ENCODE measurements around the gene SP110.

Gene SP110

DNA sequence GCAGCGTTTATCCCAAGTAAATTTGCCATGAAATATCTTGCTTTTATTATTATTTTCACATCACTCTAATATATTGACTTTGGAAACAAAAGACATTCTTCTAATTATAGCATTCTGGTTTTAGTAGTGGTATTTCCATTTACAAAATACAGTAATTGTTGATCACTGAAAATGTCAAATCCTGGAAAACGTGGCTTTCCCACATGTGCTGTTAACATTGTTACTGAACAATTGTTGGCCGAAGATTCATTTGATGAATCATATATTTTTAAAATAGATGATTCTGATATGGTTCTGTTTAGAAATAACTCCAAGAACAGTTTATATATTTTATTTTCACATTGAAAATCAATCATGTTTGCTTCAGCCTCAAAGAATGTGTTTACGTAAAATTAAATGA lies 38.7 kb upstream of the SP110 start:
- Histone ChIP-seq H3K36me3 (ENCODE audit: insufficient read depth, insufficient read length, low read length) (no peaks in the 10 kb centered on the region), H3K27me3 (ENCODE audit: insufficient read depth, insufficient read length) (no peaks in the 10 kb centered on the region), H3K9ac (ENCODE audit: insufficient read length, low read depth) (no peak overlapping the region), H3K9me3 (ENCODE audit: insufficient read depth, low read length) (no peaks in the 10 kb centered on the region), H3K4me3 (ENCODE audit: insufficient read length, low read depth) (no peak overlapping the region), H3K4me1 (ENCODE audit: insufficient read depth, insufficient read length) (no peaks in the 10 kb centered on the region)
- TF ChIP-seq YY1 (IDR thresholded peaks at IDR 0.05; ENCODE audit: insufficient read depth, insufficient read length) (no peak), ZNF274 (IDR thresholded peaks at IDR 0.05; ENCODE audit: low read depth, low read length) (no peak), SUZ12 (IDR thresholded peaks at IDR 0.05; ENCODE audit: extremely low read depth, insufficient read depth, insufficient read length) (no peak)
- DNase-seq (ENCODE audit: low read depth, low spot score), result no peak

DNA sequence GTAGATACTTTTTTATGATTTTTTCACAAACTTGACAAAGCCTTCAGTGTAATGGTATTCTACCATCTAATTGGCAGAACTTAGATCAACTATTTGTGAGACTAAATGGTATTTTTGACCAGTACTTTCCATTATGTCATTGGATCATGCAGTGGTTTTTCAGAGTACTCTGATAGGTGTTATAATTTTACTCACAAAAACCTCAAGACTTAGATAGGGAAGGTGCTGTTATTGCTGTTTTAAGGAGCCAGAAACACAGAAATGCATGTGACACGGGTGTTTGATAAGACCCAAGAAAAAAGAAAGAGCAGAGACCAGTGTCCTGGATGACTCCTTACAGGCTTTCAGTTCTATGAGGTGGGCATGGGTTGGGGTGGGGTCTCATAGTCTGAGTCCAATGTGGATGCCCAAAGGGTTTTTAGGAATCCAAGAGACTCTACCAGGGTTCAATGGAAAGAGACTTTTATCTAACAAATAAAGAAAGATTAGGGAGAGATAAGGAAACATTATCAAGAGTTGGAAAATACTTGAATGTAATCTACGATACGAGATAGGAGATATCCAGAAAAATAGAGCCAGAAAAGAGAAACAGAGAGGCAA lies 37.0 kb upstream of the SP110 start:
- H3K9ac ChIP-seq (ENCODE audit: insufficient read length, low read depth), result no peak overlapping the region
- H3K4me3 ChIP-seq (ENCODE audit: insufficient read length, low read depth), result no peak overlapping the region
- H3K4me1 ChIP-seq (ENCODE audit: insufficient read depth, insufficient read length), result no peaks in the 10 kb centered on the region
- no peak for DNase-seq (ENCODE audit: low read depth, low spot score)
- H3K36me3 ChIP-seq (ENCODE audit: insufficient read depth, insufficient read length, low read length), result no peaks in the 10 kb centered on the region
- TF ChIP-seq SUZ12 (IDR thresholded peaks at IDR 0.05; ENCODE audit: extremely low read depth, insufficient read depth, insufficient read length) (no peak), ZNF274 (IDR thresholded peaks at IDR 0.05; ENCODE audit: low read depth, low read length) (no peak), YY1 (IDR thresholded peaks at IDR 0.05; ENCODE audit: insufficient read depth, insufficient read length) (no peak)
- no peaks in the 10 kb centered on the region for H3K27me3 ChIP-seq (ENCODE audit: insufficient read depth, insufficient read length)
- H3K9me3 ChIP-seq (ENCODE audit: insufficient read depth, low read length), result no peaks in the 10 kb centered on the region

DNA sequence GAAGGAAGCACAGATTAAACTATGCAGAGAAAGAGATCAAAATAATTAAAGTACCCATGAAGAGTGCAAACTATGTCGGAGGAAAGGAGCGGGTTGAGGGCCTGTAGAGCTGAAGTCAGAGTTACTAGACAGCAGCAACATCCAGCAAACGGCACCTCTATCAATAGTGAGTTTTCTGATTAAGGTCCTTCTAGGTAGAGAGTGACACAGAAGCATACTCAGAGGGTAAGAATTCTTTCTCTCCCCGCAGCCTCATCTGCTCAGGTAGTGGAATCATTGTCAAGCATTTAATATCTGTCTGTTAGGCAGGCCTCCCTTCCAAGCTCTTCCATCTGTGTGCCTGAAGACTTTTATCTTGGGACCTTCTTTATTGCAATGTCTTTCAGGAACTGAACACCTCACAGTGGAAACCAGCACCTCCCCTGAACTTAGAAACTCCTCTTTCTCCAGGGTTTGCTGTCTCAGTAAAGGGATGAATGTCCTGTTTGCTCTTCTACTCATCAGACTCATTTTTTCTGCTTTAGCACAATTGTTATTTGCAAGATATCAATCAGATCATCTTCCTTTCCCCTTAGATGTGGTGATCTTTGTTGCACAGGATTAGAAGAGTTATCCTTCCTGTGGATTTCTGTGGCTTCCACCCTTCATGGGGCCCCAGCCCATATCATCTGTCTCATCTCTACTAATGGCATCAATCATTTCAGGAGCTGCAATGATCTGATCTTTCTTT lies 34.5 kb upstream of the SP110 start:
- TF ChIP-seq SUZ12 (IDR thresholded peaks at IDR 0.05; ENCODE audit: extremely low read depth, insufficient read depth, insufficient read length) (no peak), ZNF274 (IDR thresholded peaks at IDR 0.05; ENCODE audit: low read depth, low read length) (no peak), YY1 (IDR thresholded peaks at IDR 0.05; ENCODE audit: insufficient read depth, insufficient read length) (no peak)
- no peak overlapping the region for H3K4me3 ChIP-seq (ENCODE audit: insufficient read length, low read depth)
- no peaks in the 10 kb centered on the region for H3K9me3 ChIP-seq (ENCODE audit: insufficient read depth, low read length)
- no peak for DNase-seq (ENCODE audit: low read depth, low spot score)
- no peaks in the 10 kb centered on the region for H3K36me3 ChIP-seq (ENCODE audit: insufficient read depth, insufficient read length, low read length)
- no peaks in the 10 kb centered on the region for H3K4me1 ChIP-seq (ENCODE audit: insufficient read depth, insufficient read length)
- H3K27me3 ChIP-seq (ENCODE audit: insufficient read depth, insufficient read length), result no peaks in the 10 kb centered on the region
- no peak overlapping the region for H3K9ac ChIP-seq (ENCODE audit: insufficient read length, low read depth)

DNA sequence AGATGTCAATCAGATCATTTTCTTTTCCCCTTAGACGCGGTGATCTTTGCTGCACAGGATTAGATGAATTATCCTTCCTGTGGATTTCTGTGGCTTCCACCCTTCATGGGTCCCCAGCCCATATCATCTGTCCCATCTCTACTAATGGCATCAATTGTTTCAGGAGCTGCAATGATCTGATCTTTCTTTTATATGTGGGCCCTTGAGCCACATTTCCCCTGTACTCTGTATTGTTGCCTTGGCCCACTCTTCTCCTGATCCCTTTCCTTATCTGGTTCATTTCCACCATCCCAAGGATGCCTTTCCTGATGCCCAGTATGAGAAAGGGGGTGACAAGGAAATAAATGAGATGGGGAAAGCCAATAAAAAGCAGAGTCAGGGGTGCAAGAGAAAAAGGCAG lies 30.4 kb upstream of the SP110 start:
- TF ChIP-seq YY1 (IDR thresholded peaks at IDR 0.05; ENCODE audit: insufficient read depth, insufficient read length) (no peak), ZNF274 (IDR thresholded peaks at IDR 0.05; ENCODE audit: low read depth, low read length) (no peak), SUZ12 (IDR thresholded peaks at IDR 0.05; ENCODE audit: extremely low read depth, insufficient read depth, insufficient read length) (no peak)
- Histone ChIP-seq H3K9ac (ENCODE audit: insufficient read length, low read depth) (no peak overlapping the region), H3K9me3 (ENCODE audit: insufficient read depth, low read length) (no peaks in the 10 kb centered on the region), H3K27me3 (ENCODE audit: insufficient read depth, insufficient read length) (no peaks in the 10 kb centered on the region), H3K4me3 (ENCODE audit: insufficient read length, low read depth) (no peak overlapping the region), H3K4me1 (ENCODE audit: insufficient read depth, insufficient read length) (no peaks in the 10 kb centered on the region), H3K36me3 (ENCODE audit: insufficient read depth, insufficient read length, low read length) (no peaks in the 10 kb centered on the region)
- DNase-seq (ENCODE audit: low read depth, low spot score), result no peak

DNA sequence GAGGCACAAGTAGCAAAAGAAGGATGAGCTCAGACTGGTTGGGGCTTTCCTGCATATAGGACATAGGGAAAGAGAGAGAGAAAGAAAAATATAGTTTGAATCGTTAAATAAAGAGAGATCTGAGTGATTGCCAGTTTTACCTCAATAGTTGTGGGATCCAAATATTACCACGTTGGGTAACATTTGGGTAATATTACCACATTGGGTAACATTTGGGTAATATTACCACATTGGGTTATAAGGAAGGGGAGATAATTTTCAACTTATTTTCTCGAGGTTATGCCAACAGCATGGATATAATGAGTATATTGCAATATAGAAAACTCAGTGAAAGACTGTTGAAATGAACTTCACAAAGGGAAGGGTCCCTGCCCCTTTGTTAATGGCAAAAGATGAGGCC lies 26.4 kb upstream of the SP110 start:
- Histone ChIP-seq H3K4me3 (ENCODE audit: insufficient read length, low read depth) (no peak overlapping the region), H3K9me3 (ENCODE audit: insufficient read depth, low read length) (no peaks in the 10 kb centered on the region), H3K27me3 (ENCODE audit: insufficient read depth, insufficient read length) (no peaks in the 10 kb centered on the region), H3K9ac (ENCODE audit: insufficient read length, low read depth) (no peak overlapping the region), H3K36me3 (ENCODE audit: insufficient read depth, insufficient read length, low read length) (no peaks in the 10 kb centered on the region), H3K4me1 (ENCODE audit: insufficient read depth, insufficient read length) (no peaks in the 10 kb centered on the region)
- no peak for DNase-seq (ENCODE audit: low read depth, low spot score)
- TF ChIP-seq YY1 (IDR thresholded peaks at IDR 0.05; ENCODE audit: insufficient read depth, insufficient read length), result no peak
- TF ChIP-seq ZNF274 (IDR thresholded peaks at IDR 0.05; ENCODE audit: low read depth, low read length), result no peak
- no peak for TF ChIP-seq SUZ12 (IDR thresholded peaks at IDR 0.05; ENCODE audit: extremely low read depth, insufficient read depth, insufficient read length)

DNA sequence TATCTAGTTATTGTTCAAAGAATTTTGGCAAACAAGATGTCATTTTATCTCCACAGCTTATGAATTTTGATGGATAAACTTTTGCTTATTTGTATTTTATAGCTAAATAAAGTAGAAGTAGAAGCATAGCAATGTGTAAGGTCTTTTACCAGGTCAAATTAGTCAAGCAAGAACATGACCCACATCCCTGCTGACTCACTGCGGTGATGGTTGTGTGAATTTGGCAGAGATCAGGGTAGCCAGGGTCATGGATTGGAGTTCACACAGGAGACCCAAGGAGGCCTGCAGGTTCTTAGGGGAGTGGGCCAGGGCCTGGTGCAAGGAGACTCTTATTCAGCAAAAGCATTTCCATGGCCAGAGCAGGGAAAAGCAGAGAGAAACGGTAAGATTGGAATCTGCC lies 24.4 kb upstream of the SP110 start:
- Histone ChIP-seq H3K27me3 (ENCODE audit: insufficient read depth, insufficient read length) (no peaks in the 10 kb centered on the region), H3K9me3 (ENCODE audit: insufficient read depth, low read length) (no peaks in the 10 kb centered on the region), H3K4me3 (ENCODE audit: insufficient read length, low read depth) (no peak overlapping the region), H3K9ac (ENCODE audit: insufficient read length, low read depth) (no peak overlapping the region), H3K4me1 (ENCODE audit: insufficient read depth, insufficient read length) (no peaks in the 10 kb centered on the region), H3K36me3 (ENCODE audit: insufficient read depth, insufficient read length, low read length) (no peaks in the 10 kb centered on the region)
- no peak for DNase-seq (ENCODE audit: low read depth, low spot score)
- no peak for TF ChIP-seq ZNF274 (IDR thresholded peaks at IDR 0.05; ENCODE audit: low read depth, low read length)
- no peak for TF ChIP-seq YY1 (IDR thresholded peaks at IDR 0.05; ENCODE audit: insufficient read depth, insufficient read length)
- TF ChIP-seq SUZ12 (IDR thresholded peaks at IDR 0.05; ENCODE audit: extremely low read depth, insufficient read depth, insufficient read length), result no peak

DNA sequence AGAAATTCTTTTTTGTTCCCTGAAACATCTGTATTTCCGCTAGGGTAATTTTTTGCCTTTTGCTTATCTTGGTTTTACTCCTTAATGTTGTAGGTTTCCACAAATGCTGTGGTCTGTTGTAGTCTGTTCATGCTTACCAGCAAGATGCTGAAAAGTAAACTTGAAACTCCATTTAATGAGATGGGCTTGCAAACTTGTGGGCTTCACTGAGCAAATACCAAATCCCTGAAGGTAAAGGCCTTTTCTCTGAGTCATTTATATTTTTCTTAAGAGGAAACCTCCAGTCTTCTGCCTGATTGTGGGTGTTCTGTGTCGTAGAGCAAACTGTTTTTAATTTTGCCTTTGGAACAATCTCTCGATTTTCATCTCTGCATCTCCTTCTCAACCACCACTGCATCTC lies 15.1 kb upstream of the SP110 start:
- TF ChIP-seq YY1 (IDR thresholded peaks at IDR 0.05; ENCODE audit: insufficient read depth, insufficient read length), result no peak
- TF ChIP-seq SUZ12 (IDR thresholded peaks at IDR 0.05; ENCODE audit: extremely low read depth, insufficient read depth, insufficient read length), result no peak
- TF ChIP-seq ZNF274 (IDR thresholded peaks at IDR 0.05; ENCODE audit: low read depth, low read length), result no peak
- no peaks in the 10 kb centered on the region for H3K27me3 ChIP-seq (ENCODE audit: insufficient read depth, insufficient read length)
- no peak for DNase-seq (ENCODE audit: low read depth, low spot score)
- no peaks in the 10 kb centered on the region for H3K36me3 ChIP-seq (ENCODE audit: insufficient read depth, insufficient read length, low read length)
- H3K4me1 ChIP-seq (ENCODE audit: insufficient read depth, insufficient read length), result no peaks in the 10 kb centered on the region
- H3K4me3 ChIP-seq (ENCODE audit: insufficient read length, low read depth), result no peak overlapping the region
- H3K9ac ChIP-seq (ENCODE audit: insufficient read length, low read depth), result no peak overlapping the region
- 0 out of 2 replicates have a peak, but pooled peaks cover 6% of the 10 kb centered on the region for H3K9me3 ChIP-seq (ENCODE audit: insufficient read depth, low read length)

Measured in NT2/D1 (cell line).